Prostate gland (tissue), 2 donors: ENCODE results near the gene USP34. TPM values are rescaled to one million over a fixed set of nuclear protein-coding genes. Genes with fewer than 3 reads are reported as not detected.

ENCODE experiments used
- DNase-seq: peaks from one replicate; pipeline ENCODE4 v3.0.0-alpha.2; 2019; ENCODE audit warnings: low spot score
- H3K27ac ChIP-seq, 2 donors: fragments of 200-600 bp; sonication (generic); 2 replicates each; pipeline ENCODE4 v1.5.1; 2017 to 2019
- H3K27me3 ChIP-seq: fragments of 200-600 bp; sonication (generic); replicated peaks from 2 replicates; pipeline ENCODE4 v1.5.1; 2019; ENCODE audit not compliant: insufficient read depth
- H3K36me3 ChIP-seq, 2 donors: fragments of 200-600 bp; sonication (generic); 1 replicate in 1 of 2; 2 replicates in 1 of 2; pipeline versions ENCODE4 v1.5.1 to v1.8.1; 2017 to 2019
- H3K4me1 ChIP-seq: fragments of 200-600 bp; sonication (generic); replicated peaks from 2 replicates; pipeline ENCODE4 v1.5.1; 2019
- H3K4me3 ChIP-seq, 2 donors: fragments of 200-600 bp; sonication (generic); 2 replicates each; pipeline ENCODE4 v1.5.1; 2017 to 2019
- H3K9me3 ChIP-seq: fragments of 200-600 bp; sonication (generic); 2 replicates; pipeline ENCODE4 v1.5.1; 2017
- CTCF ChIP-seq, 4 experiments: fragments of 200-600 bp in 2 of 4; fragments of 450-650 bp in 2 of 4; sonication (generic) in 2 of 4; IDR thresholded peaks; 1 replicate in 3 of 4; 2 replicates in 1 of 4; pipeline ENCODE4 v1.5.1; 2016 to 2019; ENCODE audit warnings: antibody characterized with exemption in 4 of 4, mild to moderate bottlenecking in 2 of 4, moderate library complexity in 2 of 4
- POLR2A ChIP-seq: fragments of 450-650 bp; IDR thresholded peaks from one replicate; pipeline ENCODE4 v1.6.1; 2016; ENCODE audit warnings: antibody characterized with exemption, mild to moderate bottlenecking
- POLR2AphosphoS5 ChIP-seq: sonication (generic); formaldehyde crosslinking; IDR thresholded peaks from one replicate; pipeline ENCODE4 v1.6.1; 2017; ENCODE audit warnings: antibody characterized with exemption
- WGBS: methylation state at CpG from one replicate; pipeline ENCODE4 v1.1.5; 2018; 5-methylcytosine and 5-hydroxymethylcytosine counted together
- intact Hi-C: fragments of 100-400 bp; cut with DNase I; formaldehyde crosslinking; loops from one replicate; pipeline ENCODE4 v1.14.2; 2022
- total RNA-seq, 2 donors: library from RNA; depleted of rRNA; stranded (reverse); fragments of >200 nt; gene quantifications; one replicate each; pipeline ENCODE4 v1.1.0, GENCODE V29; 2016

Gene USP34, protein sequence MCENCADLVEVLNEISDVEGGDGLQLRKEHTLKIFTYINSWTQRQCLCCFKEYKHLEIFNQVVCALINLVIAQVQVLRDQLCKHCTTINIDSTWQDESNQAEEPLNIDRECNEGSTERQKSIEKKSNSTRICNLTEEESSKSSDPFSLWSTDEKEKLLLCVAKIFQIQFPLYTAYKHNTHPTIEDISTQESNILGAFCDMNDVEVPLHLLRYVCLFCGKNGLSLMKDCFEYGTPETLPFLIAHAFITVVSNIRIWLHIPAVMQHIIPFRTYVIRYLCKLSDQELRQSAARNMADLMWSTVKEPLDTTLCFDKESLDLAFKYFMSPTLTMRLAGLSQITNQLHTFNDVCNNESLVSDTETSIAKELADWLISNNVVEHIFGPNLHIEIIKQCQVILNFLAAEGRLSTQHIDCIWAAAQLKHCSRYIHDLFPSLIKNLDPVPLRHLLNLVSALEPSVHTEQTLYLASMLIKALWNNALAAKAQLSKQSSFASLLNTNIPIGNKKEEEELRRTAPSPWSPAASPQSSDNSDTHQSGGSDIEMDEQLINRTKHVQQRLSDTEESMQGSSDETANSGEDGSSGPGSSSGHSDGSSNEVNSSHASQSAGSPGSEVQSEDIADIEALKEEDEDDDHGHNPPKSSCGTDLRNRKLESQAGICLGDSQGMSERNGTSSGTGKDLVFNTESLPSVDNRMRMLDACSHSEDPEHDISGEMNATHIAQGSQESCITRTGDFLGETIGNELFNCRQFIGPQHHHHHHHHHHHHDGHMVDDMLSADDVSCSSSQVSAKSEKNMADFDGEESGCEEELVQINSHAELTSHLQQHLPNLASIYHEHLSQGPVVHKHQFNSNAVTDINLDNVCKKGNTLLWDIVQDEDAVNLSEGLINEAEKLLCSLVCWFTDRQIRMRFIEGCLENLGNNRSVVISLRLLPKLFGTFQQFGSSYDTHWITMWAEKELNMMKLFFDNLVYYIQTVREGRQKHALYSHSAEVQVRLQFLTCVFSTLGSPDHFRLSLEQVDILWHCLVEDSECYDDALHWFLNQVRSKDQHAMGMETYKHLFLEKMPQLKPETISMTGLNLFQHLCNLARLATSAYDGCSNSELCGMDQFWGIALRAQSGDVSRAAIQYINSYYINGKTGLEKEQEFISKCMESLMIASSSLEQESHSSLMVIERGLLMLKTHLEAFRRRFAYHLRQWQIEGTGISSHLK (N-terminal part only)
- 100 to 1,000 TPM in 1 of 2 donors, 10 to 100 TPM in 1; 94.1 to 206 TPM for total RNA-seq

GRCh38 chr2:61470965-61471904 lies at the start of gene USP34:
Gene USP34 (minus strand): TSS chr2:61471087. CDS start chr2:61470692, 395 bp downstream.
- intact Hi-C loops: loop anchor here (2.0 to 10.0 kb wide), 2 partner anchors 68 to 296 kb away; partner anchors contain the start of gene XPO1
- Histone ChIP-seq H3K9me3 (no peaks in the 10 kb centered on the region), H3K4me1 (no peaks in the 10 kb centered on the region), H3K27ac (peak within 1 kb of the TSS; percentile 95 to 99), H3K36me3 (no peaks in the 10 kb centered on the region), H3K4me3 (peak within 1 kb of the TSS; percentile 55 to 96), H3K27me3 (no peaks in the 10 kb centered on the region)
- DNase-seq: peak; percentile 93
- WGBS: under 1% methylated on average over 79 of the region's 91 CpGs
- peak; percentile 83 for TF ChIP-seq POLR2AphosphoS5
- peak; percentile 88 for TF ChIP-seq POLR2A
- peak in 2 of 4 experiments; percentile 16 to 32 for TF ChIP-seq CTCF (IDR thresholded peaks at IDR 0.05)

- no peak for DNase-seq
- 63% methylated on average over 3 of the region's 3 CpGs for WGBS
Measured at GRCh38 chr2:61520261-61520660, 49.4 kb upstream of the USP34 start.

DNA sequence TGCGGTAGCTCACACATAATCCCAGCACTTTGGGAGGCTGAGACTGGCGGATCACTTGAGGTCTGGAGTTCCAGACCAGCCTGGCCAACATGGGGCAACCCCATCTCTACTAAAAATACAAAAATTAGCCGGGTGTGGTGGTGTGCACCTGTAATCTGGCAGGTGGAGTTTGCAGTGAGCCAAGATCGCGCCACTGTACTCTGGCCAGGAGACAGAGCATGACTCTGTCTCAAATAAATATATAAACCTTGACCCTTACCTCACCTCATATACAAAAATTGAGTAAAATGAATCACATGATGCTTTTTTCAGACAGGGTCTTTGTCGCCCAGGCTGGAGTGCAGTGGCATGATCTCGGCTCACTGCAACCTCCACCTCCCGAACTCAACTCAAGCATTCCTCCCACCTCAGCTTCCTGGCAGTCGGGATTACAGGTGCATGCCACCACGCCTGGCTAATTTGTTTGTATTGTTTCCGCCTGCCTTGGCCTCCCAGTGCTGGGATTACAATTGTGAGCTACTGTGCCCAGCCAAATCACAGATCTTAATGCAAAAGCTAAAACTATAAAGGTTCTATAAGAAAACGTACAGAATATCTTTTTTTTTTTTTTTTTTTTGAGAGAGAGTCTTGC lies 42.0 kb upstream of the USP34 start:
- intact Hi-C loops: no loop called here
- 78% methylated on average over 12 of the region's 12 CpGs for WGBS

More at GRCh38 chr2:61520261-61520660, 49.4 kb upstream of the USP34 start:
- no peak for TF ChIP-seq CTCF (IDR thresholded peaks at IDR 0.05)
- no peak for TF ChIP-seq POLR2AphosphoS5
- TF ChIP-seq POLR2A: no peak
- no peaks in the 10 kb centered on the region for H3K4me1 ChIP-seq
- no peak overlapping the region for H3K27ac ChIP-seq
- no peaks in the 10 kb centered on the region for H3K9me3 ChIP-seq
- intact Hi-C loops: no loop called here
- H3K36me3 ChIP-seq: no peaks in the 10 kb centered on the region
- H3K4me3 ChIP-seq: no peak overlapping the region
- no peaks in the 10 kb centered on the region for H3K27me3 ChIP-seq

More for the DNA sequence above, 42.0 kb upstream of the USP34 start:
- no peaks in the 10 kb centered on the region for H3K9me3 ChIP-seq
- no peak overlapping the region for H3K4me3 ChIP-seq
- TF ChIP-seq POLR2AphosphoS5 (no peak), CTCF (IDR thresholded peaks at IDR 0.05) (no peak), POLR2A (no peak)
- no peaks in the 10 kb centered on the region for H3K4me1 ChIP-seq
- no peaks in the 10 kb centered on the region for H3K36me3 ChIP-seq
- H3K27ac ChIP-seq: no peak overlapping the region
- DNase-seq: no peak
- no peaks in the 10 kb centered on the region for H3K27me3 ChIP-seq
